Mesendoderm (in vitro differentiated cells): ENCODE data around the gene KEAP1.

Experiments
- DNase-seq: peaks from one replicate; pipeline ENCODE4 v3.0.0; 2013
- H2AK5ac ChIP-seq: 2 replicates; pipeline ENCODE4 v1.6.1; 2013; ENCODE audit warnings: low read length, inconsistent platforms
- H2BK120ac ChIP-seq: 2 replicates; pipeline ENCODE4 v1.6.1; 2013; ENCODE audit warnings: low read depth, mild to moderate bottlenecking, low read length, moderate library complexity, mixed read lengths
- H2BK15ac ChIP-seq: replicated peaks from 2 replicates; pipeline ENCODE4 v1.6.1; 2013; ENCODE audit warnings: low read depth, mild to moderate bottlenecking, moderate library complexity
- H2BK5ac ChIP-seq: 2 replicates; pipeline ENCODE4 v1.6.1; 2013; ENCODE audit warnings: low read length, inconsistent platforms
- H3K18ac ChIP-seq: 2 replicates; pipeline ENCODE4 v1.6.1; 2013; ENCODE audit warnings: mild to moderate bottlenecking, low read length, mixed read lengths
- H3K23ac ChIP-seq: one replicate; pipeline ENCODE4 v1.6.1; 2013; ENCODE audit warnings: low read length
- H3K27ac ChIP-seq: 2 replicates; pipeline ENCODE4 v1.5.1; 2013; ENCODE audit warnings: low read depth, mild to moderate bottlenecking, inconsistent platforms, low read length, moderate library complexity
- H3K27me3 ChIP-seq: 2 replicates; pipeline ENCODE4 v1.6.1; 2013; ENCODE audit warnings: low read length, control low read depth, mild to moderate bottlenecking, inconsistent platforms; ENCODE audit not compliant: insufficient read depth, poor library complexity
- H3K36me3 ChIP-seq: 2 replicates; pipeline ENCODE4 v1.6.1; 2013; ENCODE audit warnings: low read length, inconsistent platforms; ENCODE audit not compliant: control insufficient read depth, insufficient read depth
- H3K4ac ChIP-seq: one replicate; pipeline ENCODE4 v1.6.1; 2013; ENCODE audit warnings: low read depth, mild to moderate bottlenecking, low read length, moderate library complexity
- H3K4me1 ChIP-seq: 2 replicates; pipeline ENCODE4 v1.6.1; 2013; ENCODE audit warnings: low read depth, low read length, inconsistent platforms; ENCODE audit not compliant: control insufficient read depth
- H3K4me2 ChIP-seq: 2 replicates; pipeline ENCODE4 v1.6.1; 2013; ENCODE audit warnings: low read length
- H3K4me3 ChIP-seq: 2 replicates; pipeline ENCODE4 v1.5.1; 2013; ENCODE audit warnings: mild to moderate bottlenecking, low read length
- H3K56ac ChIP-seq: one replicate; pipeline ENCODE4 v1.6.1; 2013; ENCODE audit warnings: low read length
- H3K79me1 ChIP-seq: 2 replicates; pipeline ENCODE4 v1.6.1; 2013; ENCODE audit warnings: low read length, inconsistent platforms
- H3K79me2 ChIP-seq: 2 replicates; pipeline ENCODE4 v1.6.1; 2013; ENCODE audit warnings: mild to moderate bottlenecking, low read length; ENCODE audit not compliant: control insufficient read depth, insufficient read depth
- H3K9ac ChIP-seq: 2 replicates; pipeline ENCODE4 v1.6.1; 2013; ENCODE audit warnings: low read length, inconsistent platforms
- H4K5ac ChIP-seq: one replicate; pipeline ENCODE4 v1.6.1; 2013; ENCODE audit warnings: low read length
- H4K8ac ChIP-seq: one replicate; pipeline ENCODE4 v1.6.1; 2013; ENCODE audit warnings: low read depth, mild to moderate bottlenecking, control low read depth, low read length, moderate library complexity
- WGBS: extraction: QIAGEN DNeasy Blood & Tissue Kit; methylation state at CpG from one replicate; pipeline ENCODE4 v1.1.7; 2013; ENCODE audit warnings: low lambda C conversion rate, missing lambda C conversion rate; ENCODE audit not compliant: insufficient coverage; ENCODE audit errors: extremely low coverage; 5-methylcytosine and 5-hydroxymethylcytosine counted together

Gene KEAP1

DNA sequence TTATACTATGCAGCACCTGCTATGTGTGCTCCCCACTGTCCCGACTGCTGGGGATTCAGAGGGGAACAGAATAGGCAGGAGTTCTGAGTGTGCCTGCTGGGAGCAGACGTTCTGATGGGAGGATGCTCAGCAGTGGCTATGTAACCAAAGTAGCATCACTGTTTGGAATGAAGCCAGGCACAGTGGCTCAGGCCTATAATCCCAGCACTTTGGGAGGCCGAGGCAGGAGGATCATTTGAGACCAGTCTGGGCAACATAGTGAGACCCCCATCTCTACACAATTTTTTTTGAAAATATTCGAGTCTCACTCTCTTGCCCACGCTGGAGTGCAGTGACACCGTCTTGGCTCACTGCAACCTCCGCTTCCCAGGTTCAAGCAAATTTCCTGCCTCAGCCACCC, 46.6 kb upstream of the KEAP1 start:
- Histone ChIP-seq H3K27ac (no peak overlapping the region), H4K8ac (no peak overlapping the region), H2AK5ac (no peak overlapping the region), H2BK120ac (no peak overlapping the region), H4K5ac (no peak overlapping the region), H3K23ac (no peak overlapping the region), H3K18ac (no peak overlapping the region), H3K4me1 (no peaks in the 10 kb centered on the region), H3K4me3 (no peak overlapping the region), H3K79me2 (no peaks in the 10 kb centered on the region), H3K4me2 (no peak overlapping the region), H3K79me1 (peaks cover 2% of the 10 kb centered on the region), H3K4ac (no peak overlapping the region), H3K36me3 (peaks cover 8% of the 10 kb centered on the region), H3K27me3 (no peaks in the 10 kb centered on the region), H3K9ac (no peak overlapping the region), H2BK5ac (no peak overlapping the region), H2BK15ac (no peak overlapping the region), H3K56ac (no peak overlapping the region)
- no CpG with 5 or more reads among the region's 7 CpGs for WGBS
- no peak for DNase-seq

DNA sequence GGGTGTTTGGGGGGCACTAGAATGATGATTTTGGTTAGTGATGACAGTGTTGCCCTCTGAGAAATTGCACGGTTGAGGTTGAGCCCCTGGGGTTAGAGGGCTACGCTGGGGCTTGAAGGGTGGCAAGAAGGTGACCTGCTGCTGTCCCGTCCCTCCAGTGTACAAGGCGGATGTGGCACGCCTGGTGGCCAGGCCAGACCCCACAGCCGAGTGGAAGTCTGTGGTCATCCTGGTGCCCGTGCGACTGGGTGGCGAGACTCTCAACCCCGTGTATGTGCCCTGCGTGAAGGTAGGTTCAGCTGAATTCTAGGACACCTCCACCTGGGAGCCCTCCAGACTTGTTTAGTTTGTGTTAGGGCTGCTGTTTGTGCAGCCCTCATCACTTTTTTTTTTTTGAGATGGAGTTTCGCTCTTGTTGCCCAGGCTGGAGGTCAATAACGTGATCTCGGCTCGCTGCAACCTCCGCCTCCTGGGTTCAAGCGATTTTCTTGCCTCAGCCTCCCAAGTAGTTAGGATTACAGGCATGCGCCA, 45.7 kb upstream of the KEAP1 start:
- H3K36me3 ChIP-seq, result peaks cover 8% of the 10 kb centered on the region
- H3K18ac ChIP-seq, result no peak overlapping the region
- no peak overlapping the region for H2BK15ac ChIP-seq
- H3K56ac ChIP-seq, result no peak overlapping the region
- WGBS, result no CpG with 5 or more reads among the region's 18 CpGs
- no peak overlapping the region for H3K4me2 ChIP-seq
- no peaks in the 10 kb centered on the region for H3K27me3 ChIP-seq
- no peaks in the 10 kb centered on the region for H3K4me1 ChIP-seq
- H4K5ac ChIP-seq, result no peak overlapping the region
- H2BK5ac ChIP-seq, result no peak overlapping the region
- no peak overlapping the region for H3K4me3 ChIP-seq
- DNase-seq, result no peak
- no peaks in the 10 kb centered on the region for H3K79me2 ChIP-seq
- H3K79me1 ChIP-seq, result peaks cover 4% of the 10 kb centered on the region
- H3K23ac ChIP-seq, result no peak overlapping the region
- no peak overlapping the region for H2BK120ac ChIP-seq
- no peak overlapping the region for H3K27ac ChIP-seq
- H3K9ac ChIP-seq, result no peak overlapping the region
- no peak overlapping the region for H2AK5ac ChIP-seq
- H4K8ac ChIP-seq, result no peak overlapping the region
- no peak overlapping the region for H3K4ac ChIP-seq

DNA sequence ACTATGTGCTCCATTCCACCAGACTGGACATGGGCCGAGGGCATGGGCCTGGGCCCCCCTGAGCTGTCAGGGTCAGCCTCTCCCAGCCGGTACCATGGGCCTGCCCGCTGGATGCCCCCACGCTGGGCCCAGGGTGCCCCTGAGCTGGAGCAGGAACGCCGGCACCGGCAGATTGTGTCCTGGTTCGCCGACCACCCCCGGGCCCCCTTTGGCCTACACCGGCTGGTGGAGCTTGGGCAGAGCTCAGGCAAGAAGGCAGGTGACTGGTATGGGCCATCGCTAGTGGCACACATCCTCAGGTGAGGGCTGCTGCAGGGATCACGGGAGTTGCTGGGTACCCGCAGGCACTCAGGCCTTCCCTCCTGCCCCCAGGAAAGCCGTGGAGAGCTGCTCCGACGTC, 43.7 kb upstream of the KEAP1 start:
- H2BK5ac ChIP-seq, result no peak overlapping the region
- no peak overlapping the region for H3K4me2 ChIP-seq
- H4K5ac ChIP-seq, result no peak overlapping the region
- no peaks in the 10 kb centered on the region for H3K79me2 ChIP-seq
- H2AK5ac ChIP-seq, result no peak overlapping the region
- no peak overlapping the region for H4K8ac ChIP-seq
- H2BK120ac ChIP-seq, result no peak overlapping the region
- no peak overlapping the region for H2BK15ac ChIP-seq
- no peak overlapping the region for H3K18ac ChIP-seq
- H3K4ac ChIP-seq, result no peak overlapping the region
- peaks cover 4% of the 10 kb centered on the region for H3K79me1 ChIP-seq
- peaks cover 2% of the 10 kb centered on the region for H3K36me3 ChIP-seq
- H3K27me3 ChIP-seq, result no peaks in the 10 kb centered on the region
- H3K4me3 ChIP-seq, result no peak overlapping the region
- no peak overlapping the region for H3K56ac ChIP-seq
- no peak for DNase-seq
- H3K9ac ChIP-seq, result no peak overlapping the region
- H3K23ac ChIP-seq, result no peak overlapping the region
- no peak overlapping the region for H3K27ac ChIP-seq
- WGBS, result no CpG with 5 or more reads among the region's 17 CpGs
- no peaks in the 10 kb centered on the region for H3K4me1 ChIP-seq

DNA sequence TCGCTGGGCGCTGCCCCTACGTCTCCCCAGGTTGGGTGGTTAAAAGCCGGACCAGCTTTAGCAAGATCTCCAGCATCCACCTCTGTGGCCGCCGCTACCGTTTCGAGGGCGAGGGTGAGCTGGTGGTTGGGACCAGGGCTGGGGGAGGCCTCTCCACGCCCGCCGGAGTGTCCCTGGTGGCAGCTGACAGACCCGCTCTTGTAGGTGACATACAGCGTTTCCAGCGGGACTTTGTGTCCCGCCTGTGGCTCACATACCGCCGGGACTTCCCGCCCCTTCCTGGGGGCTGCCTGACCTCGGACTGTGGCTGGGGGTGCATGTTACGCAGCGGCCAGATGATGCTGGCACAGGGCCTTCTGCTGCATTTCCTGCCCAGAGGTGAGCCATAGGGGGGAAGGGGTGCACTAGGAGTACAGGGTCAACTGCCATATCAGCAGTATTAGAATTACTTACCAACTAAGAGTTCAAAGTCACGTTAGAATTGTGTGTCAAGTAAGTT, 41.6 kb upstream of the KEAP1 start:
- H3K27ac ChIP-seq, result no peak overlapping the region
- no peak overlapping the region for H3K4ac ChIP-seq
- no peak overlapping the region for H3K4me3 ChIP-seq
- H4K8ac ChIP-seq, result no peak overlapping the region
- no peak overlapping the region for H2BK120ac ChIP-seq
- no peak overlapping the region for H2BK15ac ChIP-seq
- no peak overlapping the region for H4K5ac ChIP-seq
- no peak for DNase-seq
- peaks cover 4% of the 10 kb centered on the region for H3K79me1 ChIP-seq
- no peak overlapping the region for H3K4me2 ChIP-seq
- peaks cover 2% of the 10 kb centered on the region for H3K36me3 ChIP-seq
- no peaks in the 10 kb centered on the region for H3K79me2 ChIP-seq
- H3K4me1 ChIP-seq, result no peaks in the 10 kb centered on the region
- no peak overlapping the region for H3K18ac ChIP-seq
- H3K9ac ChIP-seq, result no peak overlapping the region
- no peaks in the 10 kb centered on the region for H3K27me3 ChIP-seq
- no CpG with 5 or more reads among the region's 23 CpGs for WGBS
- peak overlapping the region; percentile 56 for H3K56ac ChIP-seq
- no peak overlapping the region for H3K23ac ChIP-seq
- H2AK5ac ChIP-seq, result no peak overlapping the region
- H2BK5ac ChIP-seq, result no peak overlapping the region

DNA sequence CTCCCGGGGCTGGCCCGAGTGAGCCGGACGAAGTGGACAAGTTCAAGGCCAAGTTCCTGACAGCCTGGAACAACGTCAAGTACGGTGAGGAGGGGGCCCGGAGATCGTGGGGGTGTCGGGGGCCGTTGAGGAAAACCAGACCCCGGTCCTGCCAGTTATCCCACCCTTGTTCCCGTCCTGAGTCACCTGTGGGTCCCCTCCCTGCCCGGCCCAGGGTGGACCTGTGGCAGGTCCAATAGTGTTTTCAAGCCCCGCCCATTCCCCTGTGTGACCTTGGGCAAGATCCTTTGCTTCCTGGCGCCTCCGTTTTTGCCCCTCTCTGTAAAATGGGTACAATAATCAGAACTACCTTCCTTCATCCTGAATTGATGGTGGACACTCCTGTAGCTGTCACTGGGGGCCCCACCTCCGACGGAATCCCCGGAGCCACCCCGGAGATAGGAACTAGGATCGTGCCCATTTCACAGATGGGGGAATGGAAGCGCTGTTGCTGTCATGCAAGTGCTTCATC, 41.1 kb upstream of the KEAP1 start:
- peak overlapping the region; percentile 87 for H3K4me3 ChIP-seq
- H3K27me3 ChIP-seq, result no peaks in the 10 kb centered on the region
- H3K4ac ChIP-seq, result peak overlapping the region; percentile 41
- H3K79me1 ChIP-seq, result peaks cover 4% of the 10 kb centered on the region
- peaks cover 2% of the 10 kb centered on the region for H3K36me3 ChIP-seq
- H4K8ac ChIP-seq, result no peak overlapping the region
- peak overlapping the region; percentile 88 for H3K18ac ChIP-seq
- H3K23ac ChIP-seq, result peak overlapping the region; percentile 45
- no peak overlapping the region for H2BK5ac ChIP-seq
- H3K79me2 ChIP-seq, result no peaks in the 10 kb centered on the region
- no CpG with 5 or more reads among the region's 22 CpGs for WGBS
- peak overlapping the region; percentile 37 for H3K27ac ChIP-seq
- no peak overlapping the region for H2BK15ac ChIP-seq
- no peak overlapping the region for H2BK120ac ChIP-seq
- no peak overlapping the region for H4K5ac ChIP-seq
- H3K9ac ChIP-seq, result peak overlapping the region; percentile 85
- no peaks in the 10 kb centered on the region for H3K4me1 ChIP-seq
- DNase-seq, result peak; percentile 42
- H3K56ac ChIP-seq, result peak overlapping the region; percentile 86
- no peak overlapping the region for H2AK5ac ChIP-seq
- peak overlapping the region; percentile 75 for H3K4me2 ChIP-seq
